ENCODE data around the gene AKR1E2.

Gene AKR1E2

DNA sequence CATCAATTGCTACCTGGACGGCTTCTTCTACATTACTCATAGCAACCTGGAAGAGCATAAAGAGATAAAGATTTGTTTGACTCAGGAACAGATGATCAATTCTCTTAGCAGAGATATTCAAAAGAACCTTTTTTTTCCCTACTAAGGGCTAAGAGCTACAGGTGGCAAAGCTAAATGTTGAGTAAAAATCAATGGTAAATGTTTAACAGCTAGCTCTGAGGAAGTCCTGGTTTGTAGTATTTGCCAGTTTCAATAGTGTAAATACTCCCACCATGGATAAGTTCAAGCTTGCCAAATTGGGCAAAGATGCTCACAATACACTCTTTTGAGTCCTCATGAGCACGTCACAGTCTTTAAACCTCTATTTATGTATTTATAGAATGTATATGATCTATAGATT is 64.0 kb downstream of the AKR1E2 start:
- DNase-seq (ENCODE audit: low read depth in 1 of 2, low spot score in 1 of 2): no peak

DNA sequence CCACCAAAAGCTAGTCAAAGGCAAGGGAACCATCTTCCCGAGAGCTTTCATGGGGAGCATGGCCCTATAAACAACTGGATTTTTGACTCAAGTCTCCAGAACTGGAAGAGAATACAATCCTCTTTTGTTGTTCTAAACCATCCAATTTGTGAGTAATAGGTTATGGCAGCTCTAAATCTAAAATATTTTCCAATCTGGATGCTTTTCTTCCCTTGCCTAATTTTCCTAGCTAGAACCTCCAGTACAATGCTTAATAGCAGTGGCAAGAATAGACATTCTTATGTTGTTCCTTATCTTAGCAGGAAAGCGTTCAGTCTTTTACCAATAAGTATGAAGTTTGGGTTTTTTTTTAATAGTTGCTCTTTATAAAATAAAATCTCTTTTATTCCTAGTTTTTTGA is 66.7 kb downstream of the AKR1E2 start:
- no peak for DNase-seq (ENCODE audit: low read depth in 1 of 2, low spot score in 1 of 2)

DNA sequence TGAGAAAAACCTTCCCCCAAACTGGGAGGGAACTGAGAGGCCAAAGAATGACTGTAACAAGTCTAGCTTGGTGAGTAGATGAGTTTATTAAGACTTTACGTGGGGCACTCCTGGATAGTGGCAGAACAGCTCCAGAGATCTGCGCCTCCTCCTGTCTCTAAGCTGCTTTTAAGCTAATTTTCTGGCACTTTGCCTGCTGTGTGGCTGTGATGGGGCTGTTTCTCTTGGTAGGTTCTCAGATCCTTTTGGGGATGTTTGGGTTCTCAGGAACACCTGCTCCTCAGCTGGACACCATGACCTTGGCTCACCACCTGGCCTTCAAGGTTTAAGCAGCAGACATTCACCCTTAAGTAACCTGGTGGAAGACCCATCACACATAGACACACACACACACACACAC is 68.3 kb downstream of the AKR1E2 start:
- DNase-seq (ENCODE audit: low read depth in 1 of 2, low spot score in 1 of 2): no peak
